ENCODE measurements around the gene KIF1A. TPM values are rescaled to one million over a fixed set of nuclear protein-coding genes. Genes with fewer than 3 reads are reported as not detected.

KIF1A gene
- total RNA-seq, 1 donor, result not detected

DNA sequence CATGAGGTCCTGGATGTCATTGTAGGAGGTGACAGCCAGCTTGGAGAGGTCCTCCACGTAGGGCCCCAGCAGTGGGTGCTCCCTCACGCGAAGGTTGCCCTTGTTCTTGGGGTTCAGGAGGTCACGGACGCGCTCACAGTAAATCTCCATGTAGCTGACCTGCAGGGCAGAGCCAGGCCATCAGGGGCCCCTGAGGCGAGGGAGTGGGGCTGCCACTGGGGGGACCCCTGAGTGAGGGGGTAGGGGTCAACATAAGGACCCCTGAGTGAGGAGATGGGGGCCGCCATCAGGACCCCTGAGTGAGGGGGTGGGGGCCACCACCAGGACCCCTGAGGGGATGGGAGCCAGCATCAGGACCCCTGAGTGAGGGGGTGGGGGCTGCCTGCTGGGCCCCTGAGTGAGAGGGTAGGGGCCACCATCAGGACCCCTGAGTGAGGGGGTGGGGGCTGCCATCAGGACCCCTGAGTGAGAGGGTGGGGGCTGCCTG, 33.6 kb downstream of the KIF1A start:
- H3K4me3 ChIP-seq (ENCODE audit: low read depth, low read length), result no peak overlapping the region
- no peak for DNase-seq (ENCODE audit: low read depth)
- TF ChIP-seq, protein P1, sequence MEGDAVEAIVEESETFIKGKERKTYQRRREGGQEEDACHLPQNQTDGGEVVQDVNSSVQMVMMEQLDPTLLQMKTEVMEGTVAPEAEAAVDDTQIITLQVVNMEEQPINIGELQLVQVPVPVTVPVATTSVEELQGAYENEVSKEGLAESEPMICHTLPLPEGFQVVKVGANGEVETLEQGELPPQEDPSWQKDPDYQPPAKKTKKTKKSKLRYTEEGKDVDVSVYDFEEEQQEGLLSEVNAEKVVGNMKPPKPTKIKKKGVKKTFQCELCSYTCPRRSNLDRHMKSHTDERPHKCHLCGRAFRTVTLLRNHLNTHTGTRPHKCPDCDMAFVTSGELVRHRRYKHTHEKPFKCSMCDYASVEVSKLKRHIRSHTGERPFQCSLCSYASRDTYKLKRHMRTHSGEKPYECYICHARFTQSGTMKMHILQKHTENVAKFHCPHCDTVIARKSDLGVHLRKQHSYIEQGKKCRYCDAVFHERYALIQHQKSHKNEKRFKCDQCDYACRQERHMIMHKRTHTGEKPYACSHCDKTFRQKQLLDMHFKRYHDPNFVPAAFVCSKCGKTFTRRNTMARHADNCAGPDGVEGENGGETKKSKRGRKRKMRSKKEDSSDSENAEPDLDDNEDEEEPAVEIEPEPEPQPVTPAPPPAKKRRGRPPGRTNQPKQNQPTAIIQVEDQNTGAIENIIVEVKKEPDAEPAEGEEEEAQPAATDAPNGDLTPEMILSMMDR (IDR thresholded peaks at IDR 0.05; ENCODE audit: insufficient read depth, low read depth, low read length), result no peak

- DNase-seq (ENCODE audit: low read depth), result no peak
Measured at GRCh38 chr2:240785424-240786335, 34.3 kb downstream of the KIF1A start.

GRCh38 chr2:240784629-240785423, 35.2 kb downstream of the KIF1A start:
- no peak overlapping the region for H3K4me3 ChIP-seq (ENCODE audit: low read depth, low read length)
- no peak for DNase-seq (ENCODE audit: low read depth)
- TF ChIP-seq, protein P1 (IDR thresholded peaks at IDR 0.05; ENCODE audit: insufficient read depth, low read depth, low read length), result no peak

More at GRCh38 chr2:240785424-240786335, 34.3 kb downstream of the KIF1A start:
- no peak overlapping the region for H3K4me3 ChIP-seq (ENCODE audit: low read depth, low read length)
- TF ChIP-seq, protein P1 (IDR thresholded peaks at IDR 0.05; ENCODE audit: insufficient read depth, low read depth, low read length), result no peak

DNA sequence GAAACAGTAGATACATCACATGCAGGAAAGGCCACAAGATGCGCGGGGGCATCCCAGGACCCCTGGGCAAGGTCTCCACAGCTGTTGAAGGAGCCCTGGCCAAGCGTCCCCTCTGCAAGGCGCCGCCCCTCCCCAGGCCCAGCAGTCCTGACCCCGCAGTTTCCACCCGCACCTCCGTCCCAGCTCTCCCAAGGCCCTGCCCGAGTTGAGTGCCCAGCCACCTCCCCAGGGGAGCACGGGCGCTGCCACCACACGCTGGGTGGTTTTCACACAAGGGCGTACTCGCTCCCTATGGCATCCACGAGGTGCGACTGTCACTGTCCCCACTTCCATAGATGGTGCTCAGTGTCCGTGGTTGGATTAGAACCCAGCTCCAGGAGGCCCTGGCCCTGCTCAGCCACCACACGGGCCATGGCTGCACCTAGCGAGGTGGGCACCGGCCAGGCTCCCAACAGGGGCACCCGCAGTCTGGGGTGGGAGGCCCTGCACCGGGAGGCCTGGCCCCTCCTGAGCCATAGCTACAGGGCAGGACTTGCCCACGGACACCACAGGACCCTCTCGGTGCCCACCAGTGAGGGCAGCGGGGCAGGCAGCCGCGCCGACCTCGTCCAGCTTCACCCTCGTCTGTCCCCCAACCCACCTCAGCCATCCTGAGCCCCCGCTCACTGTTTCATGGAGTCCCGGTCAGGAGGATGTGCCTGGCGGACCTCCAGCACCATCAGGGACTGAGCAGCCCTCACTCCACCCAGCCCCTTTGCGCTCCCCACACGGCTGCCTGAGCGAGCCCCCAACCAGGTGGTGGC, 36.0 kb downstream of the KIF1A start:
- no peak overlapping the region for H3K4me3 ChIP-seq (ENCODE audit: low read depth, low read length)
- TF ChIP-seq, protein P1 (IDR thresholded peaks at IDR 0.05; ENCODE audit: insufficient read depth, low read depth, low read length), result no peak
- no peak for DNase-seq (ENCODE audit: low read depth)

- DNase-seq (ENCODE audit: low read depth), result no peak
- TF ChIP-seq, protein P1 (IDR thresholded peaks at IDR 0.05; ENCODE audit: insufficient read depth, low read depth, low read length), result no peak
- no peak overlapping the region for H3K4me3 ChIP-seq (ENCODE audit: low read depth, low read length)
Measured at GRCh38 chr2:240782886-240783818, 36.9 kb downstream of the KIF1A start.
